Kidney (tissue), 14 donors: ENCODE results near the gene PANK2. TPM values are rescaled to one million over a fixed set of nuclear protein-coding genes. Genes with fewer than 3 reads are reported as not detected.

Experiments used
- DNase-seq, 5 donors: peaks; one replicate each; pipeline ENCODE4 v3.0.0-alpha.2; 2013 to 2020
- FAIRE-seq: peaks from 2 replicates; lab custom pipeline; 2012; peaks lifted over from hg19 to GRCh38; lab: Jason Lieb, UNC
- H3K27ac ChIP-seq, 2 donors: one replicate each; pipeline ENCODE4 v1.7.0; 2013; ENCODE audit warnings: low read depth in 2 of 2, low read length in 2 of 2, inconsistent platforms in 1 of 2
- H3K27me3 ChIP-seq: one replicate; pipeline ENCODE4 v1.7.1; 2013; ENCODE audit warnings: low read length, inconsistent platforms; ENCODE audit not compliant: control insufficient read depth, insufficient read depth
- H3K36me3 ChIP-seq, 3 donors: one replicate each; pipeline versions ENCODE4 v1.7.0 to v1.7.1; 2013; ENCODE audit warnings: low read length in 3 of 3, control low read depth in 1 of 3, inconsistent platforms in 1 of 3; ENCODE audit not compliant: insufficient read depth in 3 of 3, control insufficient read depth in 2 of 3
- H3K4me1 ChIP-seq, 3 donors: one replicate each; pipeline versions ENCODE4 v1.7.0 to v1.7.1; 2013; ENCODE audit warnings: low read length in 3 of 3, inconsistent platforms in 1 of 3, low read depth in 1 of 3; ENCODE audit not compliant: control insufficient read depth in 2 of 3, insufficient read depth in 2 of 3
- H3K4me3 ChIP-seq, 3 donors: one replicate each; pipeline versions ENCODE4 v1.7.0 to v1.8.1; 2013; ENCODE audit warnings: low read length in 3 of 3, control low read depth in 1 of 3, inconsistent platforms in 1 of 3
- H3K9ac ChIP-seq, 3 donors: one replicate each; pipeline versions ENCODE4 v1.7.0 to v1.7.1; 2013; ENCODE audit warnings: low read length in 3 of 3, control low read depth in 1 of 3, inconsistent platforms in 1 of 3
- H3K9me3 ChIP-seq, 3 donors: one replicate each; pipeline versions ENCODE4 v1.7.0 to v1.7.1; 2013; ENCODE audit warnings: low read length in 3 of 3, control low read depth in 1 of 3, inconsistent platforms in 1 of 3; ENCODE audit not compliant: control insufficient read depth in 2 of 3, insufficient read depth in 1 of 3
- intact Hi-C: fragments of 100-400 bp; cut with DNase I; formaldehyde crosslinking; loops from one replicate; pipeline ENCODE4 v1.11.1; 2022
- polyA plus RNA-seq: library from polyadenylated mRNA; stranded (reverse); fragments of 350-450 nt; fragmentation: Illumina TruSeq; extraction: RNeasy Lipid Tissue Mini Kit (QIAGEN cat#74804); gene quantifications from one replicate; pipeline ENCODE4 v1.2.3, GENCODE V29; 2014; ENCODE audit warnings: low read depth, low replicate concordance; ENCODE audit not compliant: insufficient read depth
- total RNA-seq: library from RNA; stranded (reverse); fragmentation: NEBNext Ultra II Directional; extraction: Animal tissue kit (Norgen Biotek cat#: 25700); gene quantifications from one replicate; pipeline ENCODE4 v1.2.1, GENCODE V29; 2021
- TF ChIP-seq, protein P1 (sequence below): IDR thresholded peaks from 3 replicates; pipeline ENCODE4 v1.5.1; 2012; ENCODE audit warnings: mild to moderate bottlenecking, moderate library complexity, borderline replicate concordance; ENCODE audit not compliant: insufficient read depth; ENCODE audit errors: extremely low read depth
- donor health status: control.
- donor health status: control.
- donor health status: control.
- donor health status: control.
- donor health status: control.
- donor health status: DM: yes; HTN: yes; CAD: no.
- donor health status: Normal renal cell carcinoma (clear cell type).

The PANK2 gene
- total and polyA plus RNA-seq, 2 donors from 2014 or later: 26.8 to 44.9 TPM

DNA sequence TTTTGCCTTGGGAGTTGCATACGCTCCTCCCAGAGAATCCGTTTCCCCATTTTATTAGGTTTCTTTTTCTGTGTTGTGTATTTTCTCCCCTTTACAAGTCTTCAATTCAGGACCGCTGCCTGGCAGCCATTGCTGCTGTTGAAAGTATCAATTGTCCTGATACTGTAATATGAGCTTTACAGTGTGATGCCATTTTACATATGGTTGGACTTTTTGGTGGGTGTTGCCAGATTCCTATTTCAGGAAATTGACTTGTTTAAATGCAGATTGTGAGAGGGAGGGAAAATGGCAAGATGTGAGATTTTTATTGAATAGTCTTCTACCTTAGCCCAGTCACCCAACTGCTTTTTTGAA lies 1.2 kb downstream of the PANK2 start:
- DNase-seq (peak in 2 of 5 donors; percentile 56 to 57), FAIRE-seq (no peak)
- intact Hi-C loops: no loop called here
- TF ChIP-seq, protein P1, sequence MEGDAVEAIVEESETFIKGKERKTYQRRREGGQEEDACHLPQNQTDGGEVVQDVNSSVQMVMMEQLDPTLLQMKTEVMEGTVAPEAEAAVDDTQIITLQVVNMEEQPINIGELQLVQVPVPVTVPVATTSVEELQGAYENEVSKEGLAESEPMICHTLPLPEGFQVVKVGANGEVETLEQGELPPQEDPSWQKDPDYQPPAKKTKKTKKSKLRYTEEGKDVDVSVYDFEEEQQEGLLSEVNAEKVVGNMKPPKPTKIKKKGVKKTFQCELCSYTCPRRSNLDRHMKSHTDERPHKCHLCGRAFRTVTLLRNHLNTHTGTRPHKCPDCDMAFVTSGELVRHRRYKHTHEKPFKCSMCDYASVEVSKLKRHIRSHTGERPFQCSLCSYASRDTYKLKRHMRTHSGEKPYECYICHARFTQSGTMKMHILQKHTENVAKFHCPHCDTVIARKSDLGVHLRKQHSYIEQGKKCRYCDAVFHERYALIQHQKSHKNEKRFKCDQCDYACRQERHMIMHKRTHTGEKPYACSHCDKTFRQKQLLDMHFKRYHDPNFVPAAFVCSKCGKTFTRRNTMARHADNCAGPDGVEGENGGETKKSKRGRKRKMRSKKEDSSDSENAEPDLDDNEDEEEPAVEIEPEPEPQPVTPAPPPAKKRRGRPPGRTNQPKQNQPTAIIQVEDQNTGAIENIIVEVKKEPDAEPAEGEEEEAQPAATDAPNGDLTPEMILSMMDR: no peak
- Histone ChIP-seq H3K9ac (peak overlapping the region; percentile 45 to 74 (median 72)), H3K4me1 (peaks cover 0 to 14% (median 8%) of the 10 kb centered on the region in 3 donors), H3K27me3 (no peaks in the 10 kb centered on the region), H3K9me3 (no peaks in the 10 kb centered on the region), H3K36me3 (no peaks in the 10 kb centered on the region), H3K4me3 (peak overlapping the region; percentile 73 to 91 (median 84)), H3K27ac (peak overlapping the region in 1 of 2 donors; percentile 89)

DNA sequence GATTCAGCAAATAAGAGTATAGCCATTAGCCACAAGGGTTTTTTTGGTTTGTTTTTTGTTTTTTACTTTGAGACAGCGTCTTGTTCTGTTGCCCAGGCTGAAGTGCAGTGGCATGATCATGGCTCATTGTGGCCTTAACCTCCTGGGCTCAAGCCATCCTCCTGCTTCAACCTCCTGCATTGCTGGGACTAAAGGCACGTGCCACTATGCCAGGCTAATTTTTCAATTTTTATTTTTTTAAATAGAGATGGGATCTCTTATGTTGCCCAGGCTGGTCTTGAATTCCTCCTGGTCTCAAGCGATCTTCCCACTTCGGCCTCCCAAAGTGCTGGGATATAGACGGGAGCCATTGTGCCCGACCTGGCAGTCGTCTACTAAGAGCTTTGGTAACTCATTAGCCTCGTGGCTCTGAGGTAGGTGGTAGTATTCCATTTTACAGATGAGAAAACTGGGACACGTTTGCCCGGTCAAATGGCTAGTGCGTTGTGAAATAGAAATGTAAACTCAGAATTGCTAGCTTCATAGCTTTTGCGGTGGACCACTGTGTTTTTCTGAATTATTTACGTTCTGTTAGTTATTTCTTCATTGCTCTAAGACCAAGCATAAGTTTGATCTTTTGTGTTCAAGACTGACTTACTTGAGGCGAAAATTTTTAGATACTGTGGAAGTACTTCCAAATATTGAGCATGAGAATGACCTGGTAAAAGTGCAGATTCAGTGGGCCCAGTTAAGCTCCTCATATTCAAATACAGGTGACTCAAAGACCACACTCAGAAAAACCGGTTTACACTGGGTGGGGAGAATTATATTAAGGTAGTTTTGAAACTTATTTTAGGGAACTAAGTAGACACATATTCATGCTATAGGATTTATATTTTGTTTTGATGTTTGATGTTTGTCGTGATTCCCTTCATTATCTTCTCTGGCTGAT lies 2.1 kb downstream of the PANK2 start:
- no peak for DNase-seq
- H3K27me3 ChIP-seq: no peaks in the 10 kb centered on the region
- H3K9ac ChIP-seq: peak overlapping the region in 2 of 3 donors; percentile 31 to 74
- no peaks in the 10 kb centered on the region for H3K36me3 ChIP-seq
- intact Hi-C loops: no loop called here
- H3K4me3 ChIP-seq: peak overlapping the region; percentile 73 to 91 (median 84)
- FAIRE-seq: no peak
- TF ChIP-seq, protein P1: no peak
- H3K9me3 ChIP-seq: no peaks in the 10 kb centered on the region
- H3K27ac ChIP-seq: peak overlapping the region in 1 of 2 donors; percentile 13
- peaks cover 0 to 15% (median 8%) of the 10 kb centered on the region in 3 donors for H3K4me1 ChIP-seq

DNA sequence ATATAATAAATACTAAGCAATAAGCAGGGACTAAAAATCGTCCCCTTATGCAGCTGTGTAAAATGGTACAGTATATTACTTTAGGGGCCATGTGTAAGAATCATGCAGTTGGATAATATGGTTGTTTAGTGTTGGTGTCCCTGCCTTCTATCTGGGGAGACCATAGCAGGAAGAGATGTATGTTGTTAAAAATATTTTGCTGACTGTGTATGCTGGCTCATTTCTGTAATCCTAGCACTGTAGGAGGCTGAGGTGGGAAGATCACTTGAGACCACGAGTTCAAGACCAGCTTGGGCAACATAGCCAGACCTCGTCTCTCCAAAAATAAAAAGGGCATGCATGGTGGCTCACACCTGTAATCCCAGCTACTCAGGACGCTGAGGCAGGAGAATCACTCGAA lies 5.6 kb downstream of the PANK2 start:
- Histone ChIP-seq H3K27ac (no peak overlapping the region), H3K9ac (no peak overlapping the region), H3K4me1 (peaks cover 0 to 20% (median 8%) of the 10 kb centered on the region in 3 donors), H3K4me3 (no peak overlapping the region), H3K27me3 (no peaks in the 10 kb centered on the region), H3K36me3 (no peaks in the 10 kb centered on the region), H3K9me3 (no peaks in the 10 kb centered on the region)
- intact Hi-C loops: no loop called here
- TF ChIP-seq, protein P1: no peak
- DNase-seq (no peak), FAIRE-seq (no peak)
